NCI-H1048 (cell line): ENCODE data around the gene ADAM12.

Source experiments
- DNase-seq: peaks from one replicate; lab custom pipeline; 2025; lab: John Stamatoyannopoulos, UW

The ADAM12 gene

GRCh38 chr10:126210051-126210651, 178.1 kb downstream of the ADAM12 start:
- no peak for DNase-seq

- DNase-seq: no peak
Observed at GRCh38 chr10:126209451-126209850, 178.8 kb downstream of the ADAM12 start.

GRCh38 chr10:126208726-126209302, 179.5 kb downstream of the ADAM12 start:
- DNase-seq: no peak

GRCh38 chr10:126207851-126208250, 180.4 kb downstream of the ADAM12 start:
- DNase-seq: no peak

- DNase-seq: no peak
Observed at GRCh38 chr10:126207313-126207771, 180.9 kb downstream of the ADAM12 start.

- DNase-seq: no peak
Observed at GRCh38 chr10:126205486-126206205, 182.6 kb downstream of the ADAM12 start.

- DNase-seq: no peak
Observed at GRCh38 chr10:126204320-126204719, 184.0 kb downstream of the ADAM12 start.

GRCh38 chr10:126203746-126204145, 184.5 kb downstream of the ADAM12 start:
- no peak for DNase-seq

GRCh38 chr10:126201603-126202002, 186.7 kb downstream of the ADAM12 start:
- no peak for DNase-seq

- no peak for DNase-seq
Observed at GRCh38 chr10:126199221-126199998, 188.9 kb downstream of the ADAM12 start.

GRCh38 chr10:126198681-126199080, 189.6 kb downstream of the ADAM12 start:
- no peak for DNase-seq

- no peak for DNase-seq
Observed at GRCh38 chr10:126197036-126197543, 191.2 kb downstream of the ADAM12 start.

GRCh38 chr10:126196281-126196680, 192.0 kb downstream of the ADAM12 start:
- no peak for DNase-seq

- no peak for DNase-seq
Observed at GRCh38 chr10:126191192-126191591, 197.1 kb downstream of the ADAM12 start.

- DNase-seq: no peak
Observed at GRCh38 chr10:126188679-126189200, 199.5 kb downstream of the ADAM12 start.

GRCh38 chr10:126187399-126187798, 200.9 kb downstream of the ADAM12 start:
- no peak for DNase-seq

- no peak for DNase-seq
Observed at GRCh38 chr10:126186766-126187165, 201.5 kb downstream of the ADAM12 start.

GRCh38 chr10:126185676-126186447, 202.4 kb downstream of the ADAM12 start:
- no peak for DNase-seq

- no peak for DNase-seq
Observed at GRCh38 chr10:126181626-126182025, 206.7 kb downstream of the ADAM12 start.

GRCh38 chr10:126179637-126180036, 208.6 kb downstream of the ADAM12 start:
- DNase-seq: no peak

- DNase-seq: no peak
Observed at GRCh38 chr10:126177417-126178030, 210.8 kb downstream of the ADAM12 start.
